ENCODE data around the gene TRIM22. TPM values are rescaled to one million over a fixed set of nuclear protein-coding genes. Genes with fewer than 3 reads are reported as not detected.
"Not testable (repeated sequence)": the region's sequence is repeated elsewhere in the genome, so short reads cannot be mapped to it uniquely, and the experiment has no call there.

TRIM22 gene
- total RNA-seq, 1 donor from 2014 or later, result 58.5 TPM

DNA sequence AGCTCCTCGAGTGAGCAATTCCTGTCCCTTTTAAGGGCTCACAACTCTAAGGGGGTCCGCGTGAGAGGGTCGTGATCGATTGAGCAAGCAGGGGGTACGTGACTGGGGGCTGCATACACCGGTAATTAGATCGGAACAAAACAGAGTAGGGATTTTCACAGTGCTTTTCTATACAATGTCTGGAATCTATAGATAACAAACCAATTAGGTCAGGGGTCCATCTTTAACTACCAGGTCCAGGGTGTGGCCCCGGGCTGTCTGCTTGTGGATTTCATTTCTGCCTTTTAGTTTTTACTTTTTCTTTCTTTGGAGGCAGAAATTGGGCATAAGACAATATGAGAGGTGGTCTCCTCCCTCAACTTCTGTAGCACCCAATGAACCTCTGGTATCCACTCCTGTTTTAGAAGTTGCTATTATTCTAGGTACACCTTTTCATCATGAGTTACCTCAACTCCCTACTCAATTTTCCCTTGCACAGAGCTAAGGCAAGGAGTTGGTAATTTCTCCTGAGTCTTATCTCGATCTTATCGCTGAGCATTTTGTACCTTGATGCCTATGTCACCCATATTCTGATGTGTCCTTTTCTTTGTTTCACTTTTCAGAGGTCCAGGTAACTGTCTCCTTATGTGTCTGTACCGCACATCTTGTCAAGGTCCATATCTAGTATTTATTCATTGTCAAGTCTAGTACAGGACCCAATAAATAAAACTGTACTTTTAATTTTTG, 1.8 kb downstream of the TRIM22 start:
- DNase-seq (ENCODE audit: low spot score), result not testable (repeated sequence)

DNA sequence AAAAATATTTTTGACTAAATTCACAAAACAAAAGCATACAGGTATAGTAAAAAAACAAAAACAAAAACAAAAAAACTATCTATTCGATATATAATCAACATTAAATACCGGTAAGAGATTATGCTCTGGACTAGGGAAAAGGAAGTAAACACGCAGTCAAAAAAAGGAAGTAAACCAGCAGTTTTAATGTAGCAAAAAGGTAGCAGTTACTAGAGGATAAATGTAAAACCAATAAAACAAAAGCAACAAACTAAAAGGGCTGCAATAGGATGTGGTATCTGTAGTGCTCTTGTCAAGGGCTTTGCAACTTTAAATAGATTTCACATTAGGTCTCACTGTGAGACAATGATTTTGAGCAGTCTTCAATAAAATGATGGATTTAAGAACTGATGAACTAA, 2.4 kb downstream of the TRIM22 start:
- DNase-seq (ENCODE audit: low spot score), result no peak

DNA sequence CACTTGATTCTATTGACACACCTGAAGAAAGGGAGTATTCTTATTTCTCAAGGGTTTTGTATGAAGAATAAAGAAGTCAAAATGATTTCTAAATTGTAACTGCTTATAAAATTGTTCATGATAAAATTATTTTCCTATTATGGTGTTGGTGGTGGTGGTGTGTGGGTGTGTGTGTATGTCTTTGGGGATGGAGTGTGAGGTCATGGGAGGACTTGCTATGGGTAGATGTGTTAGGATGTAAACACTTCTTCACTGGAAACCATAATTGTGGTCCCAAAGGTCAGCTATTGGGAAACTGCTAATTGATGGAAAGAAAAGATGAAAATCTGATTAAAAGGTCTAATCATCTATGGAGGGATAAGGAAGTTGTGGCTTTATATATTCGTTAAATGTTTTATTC, 5.1 kb downstream of the TRIM22 start:
- DNase-seq (ENCODE audit: low spot score), result no peak

DNA sequence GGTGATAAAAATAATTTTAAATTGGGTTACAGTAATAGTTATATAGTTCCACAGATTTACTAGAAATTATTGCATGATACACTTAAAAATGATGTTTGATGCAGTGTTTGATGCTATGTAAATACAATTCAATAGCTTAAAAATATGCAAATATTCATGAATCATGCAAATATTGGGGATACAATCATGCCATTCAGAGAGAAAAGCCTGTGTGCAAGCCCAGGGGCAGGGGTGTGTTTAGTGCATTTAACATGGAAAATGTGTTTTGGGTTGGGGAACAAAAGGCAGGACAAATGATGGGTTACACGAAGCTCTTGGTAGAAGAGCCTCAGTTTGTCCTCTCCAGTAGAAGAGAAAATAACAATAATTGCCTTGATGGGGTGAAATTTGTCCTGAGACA, 6.0 kb downstream of the TRIM22 start:
- no peak for DNase-seq (ENCODE audit: low spot score)

DNA sequence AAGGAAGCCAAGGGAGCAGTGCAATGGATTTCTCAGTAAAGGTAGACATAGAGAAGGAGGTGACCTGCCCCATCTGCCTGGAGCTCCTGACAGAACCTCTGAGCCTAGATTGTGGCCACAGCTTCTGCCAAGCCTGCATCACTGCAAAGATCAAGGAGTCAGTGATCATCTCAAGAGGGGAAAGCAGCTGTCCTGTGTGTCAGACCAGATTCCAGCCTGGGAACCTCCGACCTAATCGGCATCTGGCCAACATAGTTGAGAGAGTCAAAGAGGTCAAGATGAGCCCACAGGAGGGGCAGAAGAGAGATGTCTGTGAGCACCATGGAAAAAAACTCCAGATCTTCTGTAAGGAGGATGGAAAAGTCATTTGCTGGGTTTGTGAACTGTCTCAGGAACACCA, 6.6 kb downstream of the TRIM22 start:
- DNase-seq (ENCODE audit: low spot score), result no peak

DNA sequence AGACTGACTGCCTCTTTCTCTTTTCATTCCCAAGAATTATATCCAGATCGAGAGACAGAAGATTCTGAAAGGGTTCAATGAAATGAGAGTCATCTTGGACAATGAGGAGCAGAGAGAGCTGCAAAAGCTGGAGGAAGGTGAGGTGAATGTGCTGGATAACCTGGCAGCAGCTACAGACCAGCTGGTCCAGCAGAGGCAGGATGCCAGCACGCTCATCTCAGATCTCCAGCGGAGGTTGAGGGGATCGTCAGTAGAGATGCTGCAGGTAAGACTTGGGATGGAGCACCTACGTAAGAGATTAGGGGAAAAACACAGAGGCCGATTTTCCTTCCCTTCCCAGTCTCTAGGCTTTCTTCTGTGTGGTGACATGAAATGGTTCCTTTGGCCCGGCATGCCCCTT, 8.7 kb downstream of the TRIM22 start:
- no peak for DNase-seq (ENCODE audit: low spot score)

DNA sequence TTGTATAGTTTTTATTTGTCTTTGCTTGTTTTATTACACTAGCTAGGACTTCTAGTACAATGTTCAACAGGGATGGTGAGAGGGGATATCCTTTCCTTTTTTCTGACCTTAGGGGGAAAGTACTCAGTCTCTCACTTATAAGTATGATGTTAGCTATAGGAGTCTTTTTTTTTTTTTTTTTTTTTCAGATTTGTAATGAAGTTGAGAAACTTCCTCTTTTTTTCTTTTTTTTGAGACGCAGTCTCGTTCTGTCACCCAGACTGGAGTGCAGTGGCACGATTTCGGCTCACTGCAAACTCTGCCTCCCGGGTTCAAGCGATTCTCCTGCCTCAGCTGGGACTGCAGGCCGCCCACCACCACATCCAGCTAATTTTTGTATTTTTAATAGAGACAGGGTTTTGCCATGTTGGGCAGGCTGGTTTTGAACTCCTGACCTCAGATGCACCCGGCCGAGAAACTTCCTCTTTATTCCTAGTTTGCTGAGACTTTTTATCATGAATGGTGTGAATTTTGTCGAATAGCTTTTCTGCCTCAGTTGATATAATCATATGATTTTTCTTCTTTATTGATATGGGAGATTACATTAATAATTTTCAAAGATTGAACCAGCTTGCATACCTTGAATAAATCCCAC, 10.9 kb downstream of the TRIM22 start:
- no peak for DNase-seq (ENCODE audit: low spot score)

DNA sequence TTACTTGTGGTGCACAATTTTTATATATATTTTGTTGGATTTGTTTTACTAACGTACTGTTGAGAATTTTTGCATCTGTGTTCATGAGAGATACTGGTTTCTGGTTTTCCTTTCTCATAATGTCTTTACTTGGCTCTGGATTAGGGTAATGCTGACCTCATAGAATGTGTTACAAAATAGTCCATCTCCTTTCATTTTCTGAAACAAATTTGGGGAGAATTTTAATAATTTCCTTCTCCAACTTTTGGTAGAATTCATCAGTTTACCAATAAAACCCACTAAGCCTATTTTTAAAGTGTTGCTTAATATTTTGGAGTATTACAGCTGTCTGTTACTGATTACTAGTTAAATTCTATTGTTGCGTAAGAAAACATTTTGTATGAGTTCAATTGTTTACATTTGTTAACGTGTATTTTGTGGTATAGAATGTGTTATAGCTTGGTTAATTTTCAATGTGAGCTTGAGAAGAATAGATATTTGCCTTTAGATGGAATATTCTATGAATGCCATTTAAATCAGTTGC, 11.5 kb downstream of the TRIM22 start:
- DNase-seq (ENCODE audit: low spot score), result no peak

DNA sequence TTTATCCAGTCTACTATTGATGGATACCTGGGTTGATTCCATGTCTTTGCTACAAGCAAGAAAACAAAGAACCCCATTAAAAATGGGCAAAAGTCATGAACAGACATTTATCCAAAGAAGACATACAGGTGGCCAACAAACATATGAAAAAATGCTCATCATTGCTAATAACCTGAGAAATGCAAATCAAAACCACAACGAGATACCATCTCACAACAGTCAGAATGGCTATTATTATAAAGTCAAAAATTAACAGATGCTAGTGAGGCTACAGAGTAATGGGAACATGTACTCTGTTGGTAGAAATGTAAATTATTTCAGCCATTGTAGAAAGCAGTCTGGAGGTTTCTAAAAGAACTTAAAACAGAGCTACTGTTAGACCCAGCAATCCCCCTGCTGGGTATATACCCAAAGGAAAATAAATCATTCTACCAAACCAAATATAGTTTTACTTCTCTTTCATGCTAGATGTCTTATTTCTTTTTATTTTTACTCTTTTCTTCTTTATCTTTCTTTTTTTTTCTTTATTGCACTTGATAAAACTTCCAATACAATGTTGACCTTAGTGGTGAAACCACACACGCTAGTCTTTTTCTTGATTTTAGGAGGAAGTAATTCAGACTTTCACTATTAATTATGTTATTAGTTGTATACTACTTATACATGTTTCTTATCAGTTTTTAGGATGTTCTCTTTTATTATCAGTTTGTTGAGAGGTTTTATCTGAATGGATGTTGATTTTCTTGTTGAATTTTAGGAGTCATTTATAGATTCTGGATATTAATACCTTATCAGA, 14.3 kb downstream of the TRIM22 start:
- DNase-seq (ENCODE audit: low spot score), result no peak

DNA sequence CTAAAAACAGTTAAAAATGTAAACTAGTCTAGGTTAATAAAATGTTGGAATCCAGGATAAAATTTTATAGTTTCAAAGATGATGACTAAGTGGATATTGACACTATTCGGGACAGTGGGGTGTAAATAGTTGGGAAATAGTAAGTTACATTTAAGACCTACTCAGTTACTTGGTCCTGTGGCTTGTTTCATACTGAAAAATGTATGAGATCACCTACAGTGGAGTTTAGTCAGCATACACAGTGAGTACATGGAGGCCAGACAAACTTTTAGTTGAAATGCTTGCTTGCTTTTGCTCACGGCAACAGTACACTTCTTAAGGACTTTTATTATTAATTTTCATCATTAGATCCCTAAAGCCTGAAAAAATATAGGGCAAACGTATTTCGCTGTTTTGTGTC, 16.1 kb downstream of the TRIM22 start:
- no peak for DNase-seq (ENCODE audit: low spot score)

DNA sequence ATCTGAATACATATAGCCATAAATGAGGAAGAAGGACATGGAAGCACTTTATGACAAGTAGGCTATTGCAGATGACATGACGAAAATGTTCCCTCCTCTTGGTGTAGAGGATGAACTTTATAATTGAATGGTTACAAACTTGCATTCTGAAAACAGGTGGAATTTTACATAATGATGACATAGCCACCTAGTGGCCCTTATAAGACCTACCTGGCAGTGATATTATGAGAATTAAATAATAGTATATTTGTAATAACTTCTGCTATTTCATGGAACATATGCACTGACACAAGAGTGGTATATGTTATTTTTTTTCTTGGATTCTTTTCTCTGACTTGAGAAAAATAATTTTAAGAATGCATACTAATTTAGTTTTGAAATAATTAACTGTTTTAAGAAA, 22.9 kb downstream of the TRIM22 start:
- DNase-seq (ENCODE audit: low spot score), result no peak

DNA sequence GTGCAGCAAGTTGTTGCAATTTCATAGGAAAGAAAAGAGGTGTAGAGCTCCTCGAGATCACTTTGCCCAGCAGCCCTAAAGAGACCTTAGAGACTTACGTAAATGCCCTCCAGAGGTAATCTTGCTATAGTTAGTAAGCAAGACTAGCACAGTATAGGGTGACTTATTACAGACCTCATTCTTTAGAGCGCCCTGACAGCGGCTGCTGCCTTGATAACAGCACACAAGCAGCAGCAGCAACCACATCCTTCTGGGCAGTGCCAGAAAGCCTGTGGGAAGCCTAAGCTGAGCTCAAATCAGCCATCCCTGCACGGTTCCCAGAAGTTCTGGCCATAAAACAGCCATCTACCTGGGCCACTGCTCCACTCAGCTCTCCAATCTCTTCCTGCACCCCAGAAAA, 24.1 kb downstream of the TRIM22 start:
- DNase-seq (ENCODE audit: low spot score), result no peak

DNA sequence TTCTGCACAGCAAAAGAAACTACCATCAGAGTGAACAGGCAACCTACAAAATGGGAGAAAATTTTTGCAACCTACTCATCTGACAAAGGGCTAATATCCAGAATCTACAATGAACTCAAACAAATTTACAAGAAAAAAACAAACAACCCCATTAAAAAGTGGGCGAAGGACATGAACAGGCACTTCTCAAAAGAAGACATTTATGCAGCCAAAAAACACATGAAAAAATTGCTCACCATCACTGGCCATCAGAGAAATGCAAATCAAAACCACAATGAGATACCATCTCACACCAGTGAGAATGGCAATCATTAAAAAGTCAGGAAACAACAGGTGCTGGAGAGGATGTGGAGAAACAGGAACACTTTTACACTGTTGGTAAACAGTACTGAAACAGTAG, 26.9 kb downstream of the TRIM22 start:
- DNase-seq (ENCODE audit: low spot score), result not testable (repeated sequence)

DNA sequence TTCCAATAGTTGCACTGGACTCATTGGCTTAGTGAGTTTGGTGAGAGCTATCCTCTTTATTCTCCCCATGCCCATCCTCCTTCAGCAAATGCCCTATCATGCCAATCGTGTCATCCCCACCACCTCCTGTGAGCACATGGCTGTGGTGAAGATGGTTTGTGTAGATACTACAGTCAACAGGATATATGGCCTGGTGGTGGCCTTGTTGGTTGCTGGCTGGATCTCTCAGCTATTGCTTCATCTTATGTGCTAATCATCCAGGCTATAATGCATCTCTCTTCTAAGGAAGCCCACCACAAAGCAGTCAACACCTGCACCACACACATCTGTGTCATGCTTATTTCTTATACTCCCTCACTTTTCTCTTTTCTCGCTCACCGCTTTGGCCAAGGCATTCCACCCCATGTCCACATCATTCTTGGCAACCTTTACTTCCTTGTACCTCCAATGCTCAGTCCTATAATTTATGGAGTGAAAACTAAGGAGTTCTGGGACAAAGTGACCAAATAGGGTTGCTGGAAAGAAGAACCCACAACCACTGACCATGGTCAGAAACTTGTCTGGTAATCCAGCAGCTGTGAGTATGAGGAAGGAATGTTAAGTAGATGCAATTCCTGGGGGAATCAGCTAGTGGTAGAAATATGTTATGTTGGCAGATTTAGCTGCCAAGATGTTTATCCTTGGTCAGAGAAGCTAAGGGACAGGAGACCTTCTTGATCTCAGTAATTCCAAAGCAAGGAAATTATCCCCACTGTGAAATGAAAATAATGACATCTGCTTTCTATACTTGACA, 30.3 kb downstream of the TRIM22 start:
- DNase-seq (ENCODE audit: low spot score), result no peak

DNA sequence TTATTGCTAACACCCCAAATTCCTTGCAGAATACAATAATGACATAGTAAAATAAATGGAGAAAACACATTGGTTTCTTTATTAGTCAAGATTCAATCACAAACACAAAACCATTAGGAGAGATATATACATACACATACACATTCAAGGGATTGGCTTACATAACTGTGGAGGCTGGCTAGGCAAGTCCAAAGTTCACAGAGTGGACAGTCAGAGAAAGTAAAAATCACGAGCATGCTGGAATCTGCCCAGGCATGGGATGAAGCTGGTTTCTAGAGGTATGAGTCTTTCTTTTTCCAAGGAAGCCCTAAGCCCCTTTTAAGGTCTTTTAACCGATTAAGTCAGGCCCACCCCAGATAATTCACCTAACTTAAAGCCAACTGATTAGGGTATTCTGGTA, 33.0 kb downstream of the TRIM22 start:
- no peak for DNase-seq (ENCODE audit: low spot score)

DNA sequence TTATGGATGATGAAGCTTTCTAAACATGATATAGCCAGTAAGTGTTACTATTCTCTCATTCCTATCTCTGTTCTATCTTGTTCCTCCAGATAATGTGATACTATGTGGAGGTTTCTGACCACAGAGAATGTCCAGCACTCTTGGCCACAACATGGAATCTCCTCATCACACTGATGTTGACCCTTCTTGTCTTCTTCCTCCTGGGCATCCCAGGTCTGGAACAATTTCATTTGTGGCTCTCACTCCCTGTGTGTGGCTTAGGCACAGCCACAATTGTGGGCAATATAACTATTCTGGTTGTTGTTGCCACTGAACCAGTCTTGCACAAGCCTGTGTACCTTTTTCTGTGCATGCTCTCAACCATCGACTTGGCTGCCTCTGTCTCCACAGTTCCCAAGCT, 36.8 kb downstream of the TRIM22 start:
- DNase-seq (ENCODE audit: low spot score), result no peak

DNA sequence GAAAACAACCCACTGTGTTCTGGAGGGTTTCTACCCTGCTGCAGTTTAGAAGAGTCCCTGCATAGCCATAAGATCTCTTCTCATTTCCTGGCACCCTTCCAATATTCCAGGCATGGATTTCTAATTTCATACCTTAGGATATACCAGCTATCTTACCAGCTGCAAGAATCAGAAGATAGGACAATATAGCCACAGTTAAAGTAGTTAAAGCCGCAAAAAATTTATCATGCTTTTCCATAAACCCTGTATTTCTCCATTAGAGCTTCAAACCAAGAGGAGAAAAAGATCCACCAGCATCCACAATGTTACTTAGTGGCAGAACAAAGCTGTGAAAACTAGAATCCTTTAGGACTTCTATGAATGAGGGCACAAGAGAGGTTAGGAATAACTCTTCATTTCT, 38.1 kb downstream of the TRIM22 start:
- no peak for DNase-seq (ENCODE audit: low spot score)

DNA sequence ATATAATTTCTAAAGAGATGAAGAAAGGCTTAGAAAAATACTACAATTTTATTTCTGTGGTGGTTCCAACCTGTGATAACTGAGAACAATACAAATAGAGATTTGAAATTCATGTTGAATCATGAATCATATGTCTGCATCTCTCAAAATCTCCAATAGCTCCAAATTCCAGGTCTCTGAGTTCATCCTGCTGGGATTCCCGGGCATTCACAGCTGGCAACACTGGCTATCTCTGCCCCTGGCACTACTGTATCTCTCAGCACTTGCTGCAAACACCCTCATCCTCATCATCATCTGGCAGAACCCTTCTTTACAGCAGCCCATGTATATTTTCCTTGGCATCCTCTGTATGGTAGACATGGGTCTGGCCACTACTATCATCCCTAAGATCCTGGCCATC, 46.8 kb downstream of the TRIM22 start, which contains the start of gene OR56B1:
Gene OR56B1 (plus strand): TSS at position 53 of the 400 bp plus-strand sequence. CDS start 69 bp downstream, at position 122.
- DNase-seq (ENCODE audit: low spot score), result no peak

DNA sequence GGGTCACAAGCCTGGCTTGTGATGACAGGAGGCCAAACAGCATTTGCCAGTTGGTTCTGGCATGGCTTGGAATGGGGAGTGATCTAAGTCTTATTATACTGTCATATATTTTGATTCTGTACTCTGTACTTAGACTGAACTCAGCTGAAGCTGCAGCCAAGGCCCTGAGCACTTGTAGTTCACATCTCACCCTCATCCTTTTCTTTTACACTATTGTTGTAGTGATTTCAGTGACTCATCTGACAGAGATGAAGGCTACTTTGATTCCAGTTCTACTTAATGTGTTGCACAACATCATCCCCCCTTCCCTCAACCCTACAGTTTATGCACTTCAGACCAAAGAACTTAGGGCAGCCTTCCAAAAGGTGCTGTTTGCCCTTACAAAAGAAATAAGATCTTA, 47.5 kb downstream of the TRIM22 start:
- no peak for DNase-seq (ENCODE audit: low spot score)

DNA sequence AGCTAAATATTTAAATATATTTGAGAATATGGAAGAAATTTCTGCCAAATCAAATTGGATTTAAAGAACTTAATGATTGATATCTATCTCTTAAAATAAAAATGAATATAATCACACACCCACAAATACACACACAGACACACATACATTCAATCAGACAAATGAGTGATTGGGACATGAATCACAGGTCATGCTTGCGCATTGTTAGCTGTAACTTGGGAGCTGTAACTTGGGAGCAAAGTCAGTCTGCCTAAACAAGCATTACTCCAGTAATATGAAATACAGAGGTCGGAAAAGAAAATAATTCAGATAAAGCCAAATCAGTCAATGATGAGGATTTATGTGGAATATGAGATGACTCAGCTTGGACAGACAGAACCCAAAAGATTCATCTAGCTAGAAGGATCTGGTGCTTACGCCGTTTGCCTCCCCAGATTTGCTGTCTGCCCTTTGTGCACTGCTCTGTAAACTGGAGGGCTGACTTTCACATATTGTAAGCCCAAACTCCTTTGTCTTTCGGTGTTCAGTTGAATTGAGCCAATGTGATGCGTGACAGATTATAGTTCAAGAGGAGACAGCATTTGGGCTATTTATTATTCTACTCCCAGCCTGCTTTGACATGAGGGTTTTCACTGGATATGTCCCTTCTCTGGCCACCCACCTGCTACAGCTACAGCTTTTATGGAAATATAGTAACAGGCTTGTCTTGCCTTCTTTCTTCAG, 48.2 kb downstream of the TRIM22 start:
- DNase-seq (ENCODE audit: low spot score), result no peak

DNA sequence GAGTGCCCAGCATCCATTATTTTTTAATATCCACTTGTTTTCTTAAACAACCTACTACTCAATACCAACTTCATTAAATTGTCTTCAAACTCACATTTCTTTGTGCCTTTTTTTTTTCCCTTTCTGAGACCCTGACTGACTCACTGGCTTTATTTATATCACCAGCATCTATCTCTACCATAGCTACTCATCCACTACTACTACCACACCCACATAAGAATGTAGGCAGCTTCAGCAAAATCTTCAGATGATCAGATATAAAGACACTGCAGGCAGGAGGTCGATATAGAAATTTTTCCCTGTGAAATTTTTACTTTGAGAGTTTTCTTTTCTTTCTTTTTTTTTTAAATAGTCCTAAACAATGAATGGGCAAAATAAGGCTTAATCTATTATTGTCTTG, 48.8 kb downstream of the TRIM22 start:
- DNase-seq (ENCODE audit: low spot score), result no peak

Data from mesenteric fat pad (tissue), 1 donor.